Measurements from ENCODE around the gene OTOR.

DNA sequence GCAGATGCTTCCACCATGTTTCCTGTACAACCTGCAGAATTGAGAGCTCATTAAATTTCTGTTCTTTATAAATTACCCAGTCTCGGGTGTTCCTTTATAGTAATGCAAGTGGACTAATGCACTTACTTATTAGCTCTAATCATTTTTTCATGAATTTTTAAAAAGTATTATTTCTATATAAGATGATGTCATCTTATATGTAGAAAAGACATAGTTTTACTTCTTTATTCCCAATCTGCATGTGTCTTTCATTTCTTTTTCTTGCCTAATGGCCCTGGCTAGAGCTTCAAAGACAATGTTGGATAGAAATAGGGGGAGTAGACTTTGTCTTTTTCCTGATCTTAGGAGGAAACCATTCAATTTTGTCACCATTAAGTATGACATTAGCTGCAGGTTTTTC, 27.8 kb downstream of the OTOR start:
- TF ChIP-seq, protein P1, sequence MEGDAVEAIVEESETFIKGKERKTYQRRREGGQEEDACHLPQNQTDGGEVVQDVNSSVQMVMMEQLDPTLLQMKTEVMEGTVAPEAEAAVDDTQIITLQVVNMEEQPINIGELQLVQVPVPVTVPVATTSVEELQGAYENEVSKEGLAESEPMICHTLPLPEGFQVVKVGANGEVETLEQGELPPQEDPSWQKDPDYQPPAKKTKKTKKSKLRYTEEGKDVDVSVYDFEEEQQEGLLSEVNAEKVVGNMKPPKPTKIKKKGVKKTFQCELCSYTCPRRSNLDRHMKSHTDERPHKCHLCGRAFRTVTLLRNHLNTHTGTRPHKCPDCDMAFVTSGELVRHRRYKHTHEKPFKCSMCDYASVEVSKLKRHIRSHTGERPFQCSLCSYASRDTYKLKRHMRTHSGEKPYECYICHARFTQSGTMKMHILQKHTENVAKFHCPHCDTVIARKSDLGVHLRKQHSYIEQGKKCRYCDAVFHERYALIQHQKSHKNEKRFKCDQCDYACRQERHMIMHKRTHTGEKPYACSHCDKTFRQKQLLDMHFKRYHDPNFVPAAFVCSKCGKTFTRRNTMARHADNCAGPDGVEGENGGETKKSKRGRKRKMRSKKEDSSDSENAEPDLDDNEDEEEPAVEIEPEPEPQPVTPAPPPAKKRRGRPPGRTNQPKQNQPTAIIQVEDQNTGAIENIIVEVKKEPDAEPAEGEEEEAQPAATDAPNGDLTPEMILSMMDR (IDR thresholded peaks at IDR 0.05), result no peak
- TF ChIP-seq POLR2A (IDR thresholded peaks at IDR 0.05), result no peak

Measured in heart left ventricle (tissue), 13 donors.